ENCODE measurements around the gene DLL4. TPM values are rescaled to one million over a fixed set of nuclear protein-coding genes. Genes with fewer than 3 reads are reported as not detected.
"Not testable (repeated sequence)": the region's sequence is repeated elsewhere in the genome, so short reads cannot be mapped to it uniquely, and the experiment has no call there.

The DLL4 gene
- total RNA-seq, 8 experiments from 2014 or later = 0.40 to 20.2 (median 3.0) TPM

- WGBS, 10 experiments = 75 to 95% (median 92%) methylated on average over 3 to 12 of the region's 12 CpGs; no CpG with 5 or more reads in 2 of the 10 experiments
- Histone ChIP-seq H3K27ac (peak overlapping the region; percentile 83 to 86), H3K4me1 (replicated peaks in 1 of 2) (peaks cover 24 to 26% of the 10 kb centered on the region in 2 donors), H3K4me3 (peak overlapping the region in 1 of 5 donors; percentile 43)
- ATAC-seq (replicated peaks in 6 of 8) = no peak
- in situ Hi-C loops (cut with MboI; ENCODE audit: low pct_unique_long_range_greater_than_20kb in 2 of 9, low sequenced_read_pairs in 9 of 9, unreplicated experiment in 9 of 9) = no loop called here
Measured at GRCh38 chr15:40942878-40943277, 13.7 kb downstream of the DLL4 start.

DNA sequence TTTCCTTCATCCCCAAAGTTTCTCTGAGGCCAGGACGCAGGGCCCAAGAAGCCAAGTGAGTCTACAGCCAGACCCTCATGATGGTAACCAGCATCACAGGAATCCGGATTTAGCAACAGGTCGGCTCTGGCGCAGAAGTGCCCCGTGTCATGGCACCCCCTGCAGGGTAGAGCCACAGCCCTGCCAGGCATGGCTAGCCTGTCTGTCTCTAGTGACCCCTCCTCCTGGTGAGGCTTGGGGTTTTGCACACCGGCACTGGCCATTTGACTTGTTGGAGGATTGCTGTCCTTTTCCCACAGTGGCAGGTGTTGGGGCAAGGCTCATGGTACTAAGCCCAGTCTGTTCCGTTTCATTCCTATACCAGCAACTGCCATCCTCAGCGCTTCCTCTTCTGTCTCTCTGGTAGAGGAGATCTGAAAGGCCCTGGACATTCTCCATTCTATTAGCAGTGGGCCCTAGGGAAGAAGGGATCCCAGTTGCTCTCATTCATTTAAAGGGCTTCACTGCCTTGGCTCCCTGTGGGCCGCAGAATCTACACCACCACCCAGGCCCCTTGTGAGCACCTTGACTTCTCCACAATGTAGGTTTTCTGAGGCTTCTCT is 14.7 kb downstream of the DLL4 start:
- Histone ChIP-seq H3K27ac (no peak overlapping the region), H3K4me1 (replicated peaks in 1 of 2) (peaks cover 24 to 26% of the 10 kb centered on the region in 2 donors), H3K4me3 (no peak overlapping the region)
- in situ Hi-C loops (cut with MboI; ENCODE audit: low pct_unique_long_range_greater_than_20kb in 2 of 9, low sequenced_read_pairs in 9 of 9, unreplicated experiment in 9 of 9) = no loop called here
- no peak for ATAC-seq (replicated peaks in 6 of 8)
- 69 to 100% (median 93%) methylated on average over 1 to 6 of the region's 9 CpGs; no CpG with 5 or more reads in 3 of the 10 experiments for WGBS, 10 experiments

DNA sequence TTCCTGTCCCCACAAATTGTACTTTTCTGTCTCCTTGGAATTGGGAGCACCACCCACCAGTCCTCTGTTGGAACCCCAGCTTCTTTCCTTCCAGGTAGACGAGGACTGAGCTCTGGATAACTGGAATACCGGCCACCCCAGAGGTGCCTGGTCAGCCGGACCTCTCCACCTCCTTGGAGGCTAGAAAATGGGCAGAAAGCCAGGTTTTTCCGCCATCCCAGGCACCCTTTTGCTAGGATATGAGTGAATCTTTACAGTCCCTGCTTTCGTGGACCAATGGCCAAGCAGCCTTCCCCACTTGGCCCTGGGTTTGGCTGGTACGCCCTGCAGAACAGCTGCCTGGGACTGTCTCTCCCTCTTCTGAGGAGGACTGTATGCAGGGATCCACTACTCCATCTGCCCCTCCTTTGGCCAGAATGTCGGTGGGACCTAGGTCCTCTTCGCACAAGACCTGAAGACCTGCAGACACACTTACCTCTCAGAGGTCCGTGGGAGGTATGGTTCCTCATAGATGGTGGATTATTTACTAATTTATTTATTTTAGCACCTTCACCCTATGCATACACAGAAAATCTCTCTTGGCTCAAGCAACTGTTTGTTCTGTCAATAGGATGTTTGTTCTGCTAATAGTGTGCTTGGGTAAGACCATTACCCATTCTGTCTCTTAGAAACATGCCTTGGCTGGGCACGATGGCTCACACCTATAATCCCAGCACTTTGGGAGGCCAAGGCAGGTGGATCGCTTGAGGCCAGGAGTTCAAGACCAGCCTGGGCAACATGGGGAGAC is 15.6 kb downstream of the DLL4 start:
- peaks cover 24 to 26% of the 10 kb centered on the region in 2 donors for H3K4me1 ChIP-seq (replicated peaks in 1 of 2)
- H3K4me3 ChIP-seq = no peak overlapping the region
- 49 to 100% (median 82%) methylated on average over 2 to 5 of the region's 11 CpGs; no CpG with 5 or more reads in 2 of the 10 experiments for WGBS, 10 experiments
- H3K27ac ChIP-seq = no peak overlapping the region
- in situ Hi-C loops (cut with MboI; ENCODE audit: low pct_unique_long_range_greater_than_20kb in 2 of 9, low sequenced_read_pairs in 9 of 9, unreplicated experiment in 9 of 9) = no loop called here
- no peak for ATAC-seq (replicated peaks in 6 of 8)

DNA sequence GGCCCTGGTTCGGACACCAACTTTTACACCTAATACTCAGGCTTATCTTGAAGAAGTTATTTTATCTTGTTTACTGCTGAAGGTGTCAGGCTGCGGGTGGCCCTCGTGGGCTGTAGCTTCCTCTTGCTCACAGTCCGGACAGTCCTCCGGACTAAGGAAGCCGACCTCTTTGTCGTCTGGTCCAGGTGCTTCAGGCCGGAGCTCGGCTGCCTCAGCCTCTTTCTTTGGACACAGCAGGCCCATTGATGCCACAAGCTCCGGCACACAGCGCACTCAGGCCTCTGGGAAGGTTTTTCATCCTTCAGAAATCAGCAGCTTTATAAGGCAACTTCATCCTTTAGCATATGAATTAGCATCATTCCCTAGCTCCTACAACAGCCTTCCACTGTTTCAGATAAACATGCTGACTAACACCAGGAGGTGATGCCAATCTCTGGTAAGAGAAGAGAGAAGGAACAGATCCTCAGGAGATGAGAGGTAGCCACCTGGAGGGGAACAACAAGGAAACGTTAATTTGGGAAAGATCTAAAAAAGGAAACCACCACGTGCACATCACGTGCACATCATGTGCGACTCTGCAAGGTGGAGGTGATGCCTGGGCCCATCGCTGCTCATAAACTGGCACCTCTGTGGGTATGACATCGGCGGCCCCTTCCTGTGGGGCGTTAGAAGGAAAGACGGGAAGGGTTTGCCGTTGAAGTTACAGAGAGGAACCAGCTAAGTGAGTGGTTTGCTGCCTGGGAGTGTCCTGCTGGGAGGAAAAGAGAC is 19.8 kb downstream of the DLL4 start:
- ATAC-seq (replicated peaks in 6 of 8) = no peak

GRCh38 chr15:40949756-40950207 is 20.6 kb downstream of the DLL4 start:
- H3K4me1 ChIP-seq (replicated peaks in 1 of 2) = peaks cover 17% of the 10 kb centered on the region in 2 donors
- in situ Hi-C loops (cut with MboI; ENCODE audit: low pct_unique_long_range_greater_than_20kb in 2 of 9, low sequenced_read_pairs in 9 of 9, unreplicated experiment in 9 of 9) = no loop called here
- ATAC-seq (replicated peaks in 6 of 8) = no peak

More for the DNA sequence above, 19.8 kb downstream of the DLL4 start:
- WGBS, 10 experiments = 53 to 100% (median 72%) methylated on average over 2 to 20 of the region's 21 CpGs
- peaks cover 8 to 11% of the 10 kb centered on the region in 2 donors for H3K4me1 ChIP-seq (replicated peaks in 1 of 2)
- in situ Hi-C loops (cut with MboI; ENCODE audit: low pct_unique_long_range_greater_than_20kb in 2 of 9, low sequenced_read_pairs in 9 of 9, unreplicated experiment in 9 of 9) = no loop called here
- no peak overlapping the region for H3K27ac ChIP-seq
- H3K4me3 ChIP-seq = no peak overlapping the region

GRCh38 chr15:40951764-40952163 is 22.6 kb downstream of the DLL4 start:
- 71 to 100% (median 90%) methylated on average over 2 to 4 of the region's 4 CpGs for WGBS, 10 experiments
- Histone ChIP-seq H3K4me1 (replicated peaks in 1 of 2) (peaks cover 35 to 37% of the 10 kb centered on the region in 2 donors), H3K4me3 (no peak overlapping the region), H3K27ac (no peak overlapping the region)
- no peak for ATAC-seq (replicated peaks in 6 of 8)
- in situ Hi-C loops (cut with MboI; ENCODE audit: low pct_unique_long_range_greater_than_20kb in 2 of 9, low sequenced_read_pairs in 9 of 9, unreplicated experiment in 9 of 9) = no loop called here

More at GRCh38 chr15:40949756-40950207, 20.6 kb downstream of the DLL4 start:
- Histone ChIP-seq H3K27ac (no peak overlapping the region), H3K4me3 (no peak overlapping the region)
- 25 to 100% (median 60%) methylated on average over 1 to 6 of the region's 7 CpGs; no CpG with 5 or more reads in 1 of the 10 experiments for WGBS, 10 experiments

DNA sequence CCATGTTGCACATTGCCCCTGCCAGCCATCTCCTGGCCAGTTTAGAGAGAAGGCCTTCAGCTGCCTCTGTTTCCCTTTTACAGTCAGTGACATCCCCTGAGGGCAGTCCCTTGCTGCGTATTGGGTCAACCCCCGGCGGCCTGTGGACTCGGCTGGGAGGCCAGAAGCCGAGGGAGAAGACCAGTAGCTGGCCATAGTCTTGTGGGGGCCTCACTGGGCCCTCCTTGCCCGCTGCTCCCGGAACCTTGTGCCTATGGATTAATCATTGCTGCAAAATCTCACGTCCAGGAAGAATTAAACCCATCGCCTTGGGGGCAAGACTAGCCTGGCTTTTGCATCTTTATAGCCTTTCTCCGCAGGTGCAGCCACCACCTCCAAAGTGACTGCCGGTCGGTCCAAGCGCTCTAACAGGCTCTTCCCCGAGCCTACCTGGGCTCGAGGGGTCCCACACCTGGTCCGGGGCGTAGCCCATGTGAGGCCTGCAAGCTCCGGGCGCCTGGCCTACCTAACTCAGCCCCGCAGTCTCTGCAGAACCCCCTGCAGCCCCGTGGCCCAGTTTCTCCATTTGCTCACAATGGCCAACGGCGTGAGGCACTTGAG is 23.3 kb downstream of the DLL4 start:
- ATAC-seq (replicated peaks in 6 of 8) = no peak
- in situ Hi-C loops (cut with MboI; ENCODE audit: low pct_unique_long_range_greater_than_20kb in 2 of 9, low sequenced_read_pairs in 9 of 9, unreplicated experiment in 9 of 9) = no loop called here
- peaks cover 37 to 38% of the 10 kb centered on the region in 2 donors for H3K4me1 ChIP-seq (replicated peaks in 1 of 2)
- H3K27ac ChIP-seq = peak overlapping the region; percentile 90 to 97
- H3K4me3 ChIP-seq = peak overlapping the region; percentile 57 to 92 (median 84)
- 0 to 93% (median 74%) methylated on average over 1 to 15 of the region's 23 CpGs; no CpG with 5 or more reads in 1 of the 10 experiments for WGBS, 10 experiments

DNA sequence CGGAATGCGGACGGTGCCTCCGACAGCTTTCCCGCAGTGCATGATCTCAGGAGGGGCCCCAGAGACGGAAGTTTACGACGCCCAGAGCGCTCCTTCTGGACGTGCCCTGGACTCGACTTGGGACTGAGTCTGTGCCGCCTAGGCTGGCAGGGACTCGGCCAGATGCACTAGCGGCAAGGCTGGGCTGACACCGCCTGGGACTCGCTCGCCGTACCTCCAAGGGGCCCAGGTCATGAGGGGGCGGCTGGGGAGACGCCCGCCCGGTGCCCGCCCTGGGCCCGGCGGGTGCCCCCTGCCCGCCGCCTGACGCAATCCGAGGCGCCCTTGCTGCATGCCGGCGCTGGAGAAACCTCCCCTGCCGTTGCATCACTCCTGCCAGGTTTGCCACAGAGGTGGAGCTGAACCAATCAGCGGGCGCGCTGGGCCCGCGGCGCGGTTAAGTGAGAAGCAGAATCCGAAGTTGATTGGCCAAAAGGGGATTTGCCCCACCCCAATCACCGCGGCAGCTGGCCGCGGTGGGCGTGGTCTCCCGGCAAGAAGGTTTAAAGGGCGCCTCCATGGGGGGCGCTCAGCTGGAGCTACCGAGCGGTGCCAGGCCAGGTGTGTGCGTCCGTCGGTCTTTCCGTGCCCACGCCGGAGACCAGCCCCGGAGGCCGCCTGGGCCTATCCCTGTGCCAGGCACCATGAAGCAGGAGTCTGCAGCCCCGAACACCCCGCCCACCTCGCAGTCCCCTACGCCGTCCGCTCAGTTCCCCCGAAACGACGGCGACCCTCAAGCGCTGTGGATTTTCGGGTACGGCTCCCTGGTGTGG is 24.0 kb downstream of the DLL4 start, which contains the start of gene CHAC1:
TSS of gene CHAC1 (plus strand) at position 571 of the 812 bp plus-strand sequence. CDS start at position 684, 113 bp downstream.
- Histone ChIP-seq H3K4me3 (peak within 1 kb of the TSS; percentile 57 to 92 (median 84)), H3K27ac (peak within 1 kb of the TSS; percentile 90 to 97), H3K4me1 (replicated peaks in 1 of 2) (peaks cover 37 to 38% of the 10 kb centered on the region in 2 donors)
- ATAC-seq (replicated peaks in 6 of 8) = peak; percentile 87 to 96 (median 90)
- in situ Hi-C loops (cut with MboI; ENCODE audit: low pct_unique_long_range_greater_than_20kb in 2 of 9, low sequenced_read_pairs in 9 of 9, unreplicated experiment in 9 of 9) = no loop called here
- WGBS, 10 experiments = 0 to 5% (median 0%) methylated on average over 3 to 12 of the region's 72 CpGs; no CpG with 5 or more reads in 6 of the 10 experiments

DNA sequence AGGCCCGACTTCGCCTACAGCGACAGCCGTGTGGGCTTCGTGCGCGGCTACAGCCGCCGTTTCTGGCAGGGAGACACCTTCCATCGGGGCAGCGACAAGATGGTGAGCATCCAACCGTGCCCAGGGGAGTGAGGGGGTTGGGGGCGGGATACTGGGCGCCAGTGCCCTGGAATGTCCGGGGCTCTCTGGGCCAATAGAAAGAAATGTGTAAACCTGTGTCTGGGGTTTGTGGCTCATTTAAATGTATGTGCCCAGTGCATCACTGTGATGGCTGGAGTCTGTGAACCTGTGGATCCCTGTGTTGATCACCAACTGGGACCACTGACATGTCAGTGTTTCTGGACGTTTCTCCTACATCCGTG is 24.6 kb downstream of the DLL4 start:
- peak overlapping the region; percentile 67 to 84 for H3K27ac ChIP-seq
- in situ Hi-C loops (cut with MboI; ENCODE audit: low pct_unique_long_range_greater_than_20kb in 2 of 9, low sequenced_read_pairs in 9 of 9, unreplicated experiment in 9 of 9) = no loop called here

GRCh38 chr15:40954158-40954848 is 25.2 kb downstream of the DLL4 start:
- ATAC-seq (replicated peaks in 6 of 8); in situ Hi-C loops (cut with MboI; ENCODE audit: low pct_unique_long_range_greater_than_20kb in 2 of 9, low sequenced_read_pairs in 9 of 9, unreplicated experiment in 9 of 9): not testable (repeated sequence)
- peak overlapping the region in 1 of 2 donors; percentile 84 for H3K27ac ChIP-seq
- WGBS, 10 experiments = 0 to 100% (median 48%) methylated on average over 1 to 8 of the region's 8 CpGs; no CpG with 5 or more reads in 3 of the 10 experiments
- peak overlapping the region; percentile 57 to 92 (median 84) for H3K4me3 ChIP-seq
- peaks cover 38% of the 10 kb centered on the region in 2 donors for H3K4me1 ChIP-seq (replicated peaks in 1 of 2)

More for the DNA sequence above, 24.6 kb downstream of the DLL4 start:
- Histone ChIP-seq H3K4me1 (replicated peaks in 1 of 2) (peaks cover 37 to 38% of the 10 kb centered on the region in 2 donors), H3K4me3 (peak overlapping the region; percentile 57 to 92 (median 84))
- ATAC-seq (replicated peaks in 6 of 8) = peak in 7 of 8 experiments; percentile 2 to 24 (median 8)
- 0 to 21% (median 5%) methylated on average over 1 to 15 of the region's 17 CpGs; no CpG with 5 or more reads in 6 of the 10 experiments for WGBS, 10 experiments
